NT2/D1 (cell line): ENCODE results near the gene XKR7.
A peak's percentile ranks its signal among the peaks of the same experiment; 100 is the strongest.

Experiments
- DNase-seq: peaks from one replicate; pipeline ENCODE4 v3.0.0-alpha.2; 2011; ENCODE audit warnings: low read depth, low spot score
- H3K27me3 ChIP-seq: 2 replicates; pipeline ENCODE4 v1.6.0; 2011; ENCODE audit warnings: mild to moderate bottlenecking; ENCODE audit not compliant: insufficient read length, insufficient read depth
- H3K36me3 ChIP-seq: 2 replicates; pipeline ENCODE4 v1.6.1; 2011; ENCODE audit warnings: mild to moderate bottlenecking, low read length, mixed read lengths; ENCODE audit not compliant: insufficient read depth, insufficient read length
- H3K4me1 ChIP-seq: 2 replicates; pipeline ENCODE4 v1.5.1; 2011; ENCODE audit not compliant: insufficient read depth, insufficient read length
- H3K4me3 ChIP-seq: 2 replicates; pipeline ENCODE4 v1.5.1; 2011; ENCODE audit warnings: low read depth; ENCODE audit not compliant: insufficient read length
- H3K9ac ChIP-seq: 2 replicates; pipeline ENCODE4 v1.6.0; 2011; ENCODE audit warnings: low read depth; ENCODE audit not compliant: insufficient read length
- H3K9me3 ChIP-seq: 2 replicates; pipeline ENCODE4 v1.5.1; 2011; ENCODE audit warnings: mild to moderate bottlenecking, low read length; ENCODE audit not compliant: insufficient read depth
- SUZ12 ChIP-seq: IDR thresholded peaks from 2 replicates; pipeline ENCODE4 v1.6.1; 2011; ENCODE audit not compliant: insufficient read length, insufficient read depth; ENCODE audit errors: extremely low read depth
- YY1 ChIP-seq: IDR thresholded peaks from 2 replicates; pipeline ENCODE4 v1.6.1; 2011; ENCODE audit not compliant: insufficient read length, insufficient read depth
- ZNF274 ChIP-seq: IDR thresholded peaks from 2 replicates; pipeline ENCODE4 v1.6.1; 2011; ENCODE audit warnings: mild to moderate bottlenecking, low read depth, low read length

Gene XKR7

GRCh38 chr20:31945319-31945718 is 22.6 kb upstream of the XKR7 start:
- H3K9ac ChIP-seq: no peak overlapping the region
- H3K36me3 ChIP-seq: peaks cover 78% of the 10 kb centered on the region
- H3K27me3 ChIP-seq: no peaks in the 10 kb centered on the region
- no peak overlapping the region for H3K4me3 ChIP-seq
- H3K9me3 ChIP-seq: peaks cover 13% of the 10 kb centered on the region; the same call in 1 of the 2 replicates
- H3K4me1 ChIP-seq: no peaks in the 10 kb centered on the region
- TF ChIP-seq SUZ12: no peak
- TF ChIP-seq YY1: no peak
- TF ChIP-seq ZNF274: no peak
- DNase-seq: no peak

DNA sequence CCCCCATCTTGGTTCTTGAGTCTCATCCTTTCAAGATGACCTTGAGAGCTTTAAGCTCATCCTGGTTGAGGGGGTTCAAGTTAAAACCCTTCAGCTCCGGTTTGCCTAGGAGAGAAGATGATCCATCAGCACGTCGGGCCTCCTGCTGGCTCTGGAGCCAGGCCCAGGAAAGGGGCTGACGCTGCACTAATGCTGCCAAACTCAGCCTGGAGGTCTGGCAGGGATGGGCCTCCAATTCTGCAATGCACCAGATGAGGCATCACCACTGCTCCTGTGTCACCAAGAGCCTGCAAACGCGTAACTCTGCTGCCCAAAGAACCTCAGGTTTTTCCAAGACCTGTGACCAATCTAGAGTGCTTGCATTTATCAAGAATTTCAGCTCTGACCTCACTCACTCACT is 22.2 kb upstream of the XKR7 start:
- Histone ChIP-seq H3K4me3 (no peak overlapping the region), H3K9ac (no peak overlapping the region), H3K27me3 (no peaks in the 10 kb centered on the region), H3K4me1 (no peaks in the 10 kb centered on the region), H3K36me3 (peaks cover 83% of the 10 kb centered on the region), H3K9me3 (peaks cover 13% of the 10 kb centered on the region; the same call in 1 of the 2 replicates)
- TF ChIP-seq ZNF274 (no peak), YY1 (no peak), SUZ12 (no peak)
- DNase-seq: no peak

DNA sequence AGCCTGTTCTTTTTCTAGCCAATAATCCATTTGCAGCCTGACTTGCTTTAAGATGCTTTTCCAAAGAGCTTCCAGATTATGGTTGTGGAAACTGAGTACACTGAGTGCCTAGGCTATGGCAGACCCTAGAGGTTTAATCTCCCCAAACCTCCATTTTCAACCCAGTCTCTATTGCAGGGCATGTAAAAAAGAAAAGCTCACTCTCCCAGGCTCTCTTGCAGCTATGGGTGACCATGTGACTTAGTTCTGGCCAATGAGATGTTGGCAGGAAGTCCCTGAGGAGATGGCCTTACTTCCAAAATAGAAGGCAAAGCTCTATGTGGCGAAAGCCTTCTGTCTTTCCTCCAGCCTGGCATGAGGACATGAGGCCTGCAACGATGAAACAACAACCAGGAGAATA is 19.9 kb upstream of the XKR7 start:
- peaks cover 72% of the 10 kb centered on the region for H3K36me3 ChIP-seq
- H3K4me3 ChIP-seq: no peak overlapping the region
- no peaks in the 10 kb centered on the region for H3K4me1 ChIP-seq
- TF ChIP-seq ZNF274: no peak
- no peak for TF ChIP-seq SUZ12
- no peak for TF ChIP-seq YY1
- no peaks in the 10 kb centered on the region for H3K27me3 ChIP-seq
- H3K9me3 ChIP-seq: peaks cover 13% of the 10 kb centered on the region; the same call in 1 of the 2 replicates
- H3K9ac ChIP-seq: no peak overlapping the region
- DNase-seq: no peak

DNA sequence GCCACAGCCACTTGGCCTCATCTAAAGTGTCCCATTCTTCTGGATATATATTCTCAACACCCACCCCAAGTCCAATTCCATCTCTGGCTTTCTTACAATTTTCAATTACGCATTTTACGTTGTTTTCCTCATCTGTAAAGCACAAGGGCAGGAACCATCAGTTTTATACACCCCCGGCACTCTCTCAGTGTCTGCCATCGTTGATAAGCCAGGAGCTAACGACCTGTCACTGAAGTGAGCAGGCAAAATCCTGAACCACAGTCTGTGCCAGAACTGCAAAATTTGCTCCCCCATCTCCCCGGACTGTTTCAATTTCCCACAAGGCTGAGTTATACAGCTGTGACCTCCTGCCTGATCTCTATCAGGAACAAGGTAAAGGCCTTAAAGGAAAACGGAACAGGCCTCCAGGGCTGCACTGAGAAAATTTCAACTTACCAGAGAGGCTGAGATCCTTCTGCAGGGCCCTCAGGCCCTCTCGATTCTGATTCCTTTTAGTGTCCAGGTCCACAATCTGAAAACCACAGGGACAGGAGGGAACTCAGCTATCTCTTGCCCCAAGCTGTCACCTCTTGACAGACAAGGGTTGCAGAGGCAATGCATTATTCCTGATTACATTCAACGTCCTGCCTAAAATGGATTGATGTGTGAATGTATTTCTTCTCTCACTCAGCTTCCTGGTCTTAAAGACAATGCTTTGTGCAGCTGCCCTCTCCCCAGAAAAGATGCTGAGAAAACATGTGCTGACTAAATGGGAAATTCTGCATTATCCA is 17.9 kb upstream of the XKR7 start:
- Histone ChIP-seq H3K9ac (no peak overlapping the region), H3K4me1 (no peaks in the 10 kb centered on the region), H3K27me3 (no peaks in the 10 kb centered on the region), H3K4me3 (no peak overlapping the region), H3K9me3 (peaks cover 13% of the 10 kb centered on the region; the same call in 1 of the 2 replicates), H3K36me3 (peaks cover 56% of the 10 kb centered on the region)
- TF ChIP-seq SUZ12: no peak
- no peak for TF ChIP-seq YY1
- TF ChIP-seq ZNF274: no peak
- no peak for DNase-seq

DNA sequence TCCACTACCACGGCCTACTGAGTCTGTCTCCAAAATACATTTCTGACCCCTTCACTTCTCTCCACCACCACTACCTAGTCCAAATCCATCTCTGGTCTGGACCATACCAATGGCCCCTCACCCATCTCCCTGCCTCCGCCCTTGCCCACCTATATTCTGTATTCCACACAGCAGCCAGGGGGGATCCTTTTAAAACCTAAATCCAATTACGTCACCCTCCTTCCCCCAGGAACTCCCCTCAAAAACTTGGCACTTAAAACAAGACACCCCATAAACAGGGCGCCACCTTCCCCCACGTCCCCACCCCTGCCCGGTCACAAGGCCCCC is 16.8 kb upstream of the XKR7 start:
- H3K4me1 ChIP-seq: no peaks in the 10 kb centered on the region
- H3K9ac ChIP-seq: peak overlapping the region; percentile 92
- H3K4me3 ChIP-seq: peak overlapping the region; percentile 90
- DNase-seq: no peak
- no peak for TF ChIP-seq YY1
- TF ChIP-seq ZNF274: no peak
- no peak for TF ChIP-seq SUZ12
- H3K9me3 ChIP-seq: peaks cover 13% of the 10 kb centered on the region; the same call in 1 of the 2 replicates
- no peaks in the 10 kb centered on the region for H3K27me3 ChIP-seq
- peaks cover 45% of the 10 kb centered on the region for H3K36me3 ChIP-seq

- Histone ChIP-seq H3K4me3 (peak within 1 kb of the TSS; percentile 90), H3K9me3 (peaks cover 13% of the 10 kb centered on the region; the same call in 1 of the 2 replicates), H3K36me3 (peaks cover 39% of the 10 kb centered on the region), H3K4me1 (no peaks in the 10 kb centered on the region), H3K27me3 (no peaks in the 10 kb centered on the region), H3K9ac (peak within 1 kb of the TSS; percentile 92)
- DNase-seq: peak; percentile 92
- no peak for TF ChIP-seq YY1
- no peak for TF ChIP-seq ZNF274
These were observed 16.2 kb upstream of the XKR7 start, which contains the start of gene PDRG1 for GRCh38 chr20:31951530-31952453. PDRG1 (minus strand) TSS chr20:31952046; CDS start chr20:31951961, 85 bp downstream.
